Rectal smooth muscle tissue (tissue), 1 donor: Measurements from ENCODE around the gene UTP18.
"Not testable (repeated sequence)": the region's sequence is repeated elsewhere in the genome, so short reads cannot be mapped to it uniquely, and the experiment has no call there.

ENCODE experiments used
- H3K27ac ChIP-seq: one replicate; pipeline ENCODE4 v1.7.0; 2013; ENCODE audit warnings: low read depth, low read length, inconsistent platforms
- H3K27me3 ChIP-seq: one replicate; pipeline ENCODE4 v1.7.0; 2013; ENCODE audit warnings: low read length; ENCODE audit not compliant: control insufficient read depth, insufficient read depth
- H3K36me3 ChIP-seq: one replicate; pipeline ENCODE4 v1.7.0; 2013; ENCODE audit warnings: low read length; ENCODE audit not compliant: control insufficient read depth, insufficient read depth
- H3K4me1 ChIP-seq: one replicate; pipeline ENCODE4 v1.7.0; 2013; ENCODE audit warnings: low read length; ENCODE audit not compliant: control insufficient read depth, insufficient read depth
- H3K4me3 ChIP-seq: one replicate; pipeline ENCODE4 v1.7.0; 2013; ENCODE audit warnings: low read length
- H3K9ac ChIP-seq: one replicate; pipeline ENCODE4 v1.7.0; 2013; ENCODE audit warnings: low read length

The UTP18 gene

GRCh38 chr17:51312003-51312402 lies 51.7 kb downstream of the UTP18 start:
- H3K9ac ChIP-seq, H3K4me1 ChIP-seq, H3K36me3 ChIP-seq, H3K27ac ChIP-seq, H3K4me3 ChIP-seq, H3K27me3 ChIP-seq: not testable (repeated sequence)

GRCh38 chr17:51319186-51319585 lies 58.8 kb downstream of the UTP18 start:
- Histone ChIP-seq H3K36me3 (no peaks in the 10 kb centered on the region), H3K9ac (no peak overlapping the region), H3K4me1 (no peaks in the 10 kb centered on the region), H3K27ac (no peak overlapping the region), H3K4me3 (no peak overlapping the region), H3K27me3 (no peaks in the 10 kb centered on the region)

GRCh38 chr17:51322390-51323029 lies 62.2 kb downstream of the UTP18 start:
- Histone ChIP-seq H3K4me3 (no peak overlapping the region), H3K9ac (no peak overlapping the region), H3K27ac (no peak overlapping the region), H3K4me1 (no peaks in the 10 kb centered on the region), H3K27me3 (no peaks in the 10 kb centered on the region), H3K36me3 (no peaks in the 10 kb centered on the region)

- no peaks in the 10 kb centered on the region for H3K36me3 ChIP-seq
- no peaks in the 10 kb centered on the region for H3K27me3 ChIP-seq
- no peaks in the 10 kb centered on the region for H3K4me1 ChIP-seq
- H3K9ac ChIP-seq = no peak overlapping the region
- H3K4me3 ChIP-seq = no peak overlapping the region
- H3K27ac ChIP-seq = no peak overlapping the region
Measured at GRCh38 chr17:51325471-51325870, 65.1 kb downstream of the UTP18 start.

GRCh38 chr17:51330861-51331503 lies 70.6 kb downstream of the UTP18 start:
- H3K27me3 ChIP-seq, H3K9ac ChIP-seq, H3K27ac ChIP-seq, H3K4me3 ChIP-seq, H3K4me1 ChIP-seq, H3K36me3 ChIP-seq: not testable (repeated sequence)

GRCh38 chr17:51335006-51335590 lies 74.8 kb downstream of the UTP18 start:
- no peaks in the 10 kb centered on the region for H3K27me3 ChIP-seq
- H3K4me3 ChIP-seq = no peak overlapping the region
- no peak overlapping the region for H3K27ac ChIP-seq
- no peaks in the 10 kb centered on the region for H3K4me1 ChIP-seq
- no peaks in the 10 kb centered on the region for H3K36me3 ChIP-seq
- no peak overlapping the region for H3K9ac ChIP-seq

GRCh38 chr17:51335883-51336822 lies 75.8 kb downstream of the UTP18 start:
- Histone ChIP-seq H3K9ac (no peak overlapping the region), H3K36me3 (no peaks in the 10 kb centered on the region), H3K27me3 (no peaks in the 10 kb centered on the region), H3K4me3 (no peak overlapping the region), H3K4me1 (no peaks in the 10 kb centered on the region), H3K27ac (no peak overlapping the region)

- Histone ChIP-seq H3K27ac (no peak overlapping the region), H3K4me1 (no peaks in the 10 kb centered on the region), H3K9ac (no peak overlapping the region), H3K27me3 (no peaks in the 10 kb centered on the region), H3K36me3 (no peaks in the 10 kb centered on the region), H3K4me3 (no peak overlapping the region)
Measured at GRCh38 chr17:51341457-51341856, 81.1 kb downstream of the UTP18 start.

GRCh38 chr17:51342257-51342656 lies 81.9 kb downstream of the UTP18 start:
- no peaks in the 10 kb centered on the region for H3K27me3 ChIP-seq
- H3K4me3 ChIP-seq = no peak overlapping the region
- no peak overlapping the region for H3K27ac ChIP-seq
- no peaks in the 10 kb centered on the region for H3K4me1 ChIP-seq
- no peak overlapping the region for H3K9ac ChIP-seq
- no peaks in the 10 kb centered on the region for H3K36me3 ChIP-seq

- no peak overlapping the region for H3K4me3 ChIP-seq
Measured at GRCh38 chr17:51344532-51344931, 84.2 kb downstream of the UTP18 start.

GRCh38 chr17:51346218-51346982 lies 86.1 kb downstream of the UTP18 start:
- Histone ChIP-seq H3K4me1 (no peaks in the 10 kb centered on the region), H3K27ac (no peak overlapping the region), H3K27me3 (no peaks in the 10 kb centered on the region), H3K4me3 (no peak overlapping the region), H3K36me3 (no peaks in the 10 kb centered on the region), H3K9ac (no peak overlapping the region)

More at GRCh38 chr17:51344532-51344931, 84.2 kb downstream of the UTP18 start:
- Histone ChIP-seq H3K36me3 (no peaks in the 10 kb centered on the region), H3K27ac (no peak overlapping the region), H3K4me1 (no peaks in the 10 kb centered on the region), H3K9ac (no peak overlapping the region), H3K27me3 (no peaks in the 10 kb centered on the region)
